ENCODE results near the gene CD79B. TPM values are rescaled to one million over a fixed set of nuclear protein-coding genes. Genes with fewer than 3 reads are reported as not detected.

Gene CD79B
- total and polyA plus RNA-seq, 2 of the 8 experiments (the other 6 are each of a cell fraction or from before 2014, with no cell fraction given): 1.5 to 3.9 TPM

DNA sequence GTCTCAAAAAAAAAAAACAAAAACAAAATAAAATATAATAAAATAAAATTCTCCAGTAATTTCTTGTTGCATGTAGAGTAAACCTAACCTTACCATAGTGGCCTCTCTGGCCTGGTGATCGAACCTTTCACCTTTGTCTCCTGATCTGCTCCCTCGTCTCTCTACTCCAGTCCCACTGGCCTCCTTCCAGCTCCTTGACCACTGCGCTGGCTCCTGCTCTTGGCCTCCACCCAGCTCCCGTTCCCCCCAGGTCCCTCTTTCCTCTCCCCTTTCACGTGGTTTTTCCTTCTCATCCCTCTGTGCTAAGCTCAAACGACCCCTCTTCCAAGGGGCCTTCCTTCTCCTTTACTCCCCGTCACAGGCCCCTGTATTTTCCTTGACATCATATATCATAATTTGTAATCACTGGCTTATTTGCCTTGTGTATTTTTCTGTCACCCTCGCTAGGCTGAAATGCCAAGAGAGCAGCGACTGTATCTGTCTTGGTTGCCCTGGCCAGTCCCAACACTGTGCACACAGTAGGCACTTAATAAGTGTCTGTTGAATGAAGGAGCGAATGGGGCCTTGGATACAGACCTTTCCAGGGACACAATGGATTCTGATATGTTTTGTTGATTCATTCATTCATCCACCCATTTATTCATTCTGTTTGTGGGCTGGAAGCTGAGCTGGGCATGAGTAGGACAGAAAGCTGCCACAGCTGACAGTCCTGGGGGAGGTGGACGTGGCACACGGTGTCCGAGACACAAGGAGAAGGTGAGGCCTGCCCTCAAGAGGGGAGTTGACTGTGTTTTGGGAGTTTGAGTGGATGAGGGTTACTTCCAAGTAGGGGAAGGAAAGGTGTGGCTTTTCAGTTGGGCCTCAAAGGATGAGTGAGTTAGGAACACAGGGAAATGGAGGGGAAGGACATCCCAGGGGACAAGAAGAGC is 46.4 kb upstream of the CD79B start (continued):
- no peak for TF ChIP-seq ASH2L (IDR thresholded peaks at IDR 0.05; ENCODE audit: low read length)
- TF ChIP-seq RAD21 (IDR thresholded peaks at IDR 0.05 in 1 of 2, conservative IDR thresholded peaks at IDR 0.05 in 1 of 2; ENCODE audit: low read depth in 2 of 2, low read length in 2 of 2): no peak
- TF ChIP-seq, protein P1, sequence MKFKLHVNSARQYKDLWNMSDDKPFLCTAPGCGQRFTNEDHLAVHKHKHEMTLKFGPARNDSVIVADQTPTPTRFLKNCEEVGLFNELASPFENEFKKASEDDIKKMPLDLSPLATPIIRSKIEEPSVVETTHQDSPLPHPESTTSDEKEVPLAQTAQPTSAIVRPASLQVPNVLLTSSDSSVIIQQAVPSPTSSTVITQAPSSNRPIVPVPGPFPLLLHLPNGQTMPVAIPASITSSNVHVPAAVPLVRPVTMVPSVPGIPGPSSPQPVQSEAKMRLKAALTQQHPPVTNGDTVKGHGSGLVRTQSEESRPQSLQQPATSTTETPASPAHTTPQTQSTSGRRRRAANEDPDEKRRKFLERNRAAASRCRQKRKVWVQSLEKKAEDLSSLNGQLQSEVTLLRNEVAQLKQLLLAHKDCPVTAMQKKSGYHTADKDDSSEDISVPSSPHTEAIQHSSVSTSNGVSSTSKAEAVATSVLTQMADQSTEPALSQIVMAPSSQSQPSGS (IDR thresholded peaks at IDR 0.05; ENCODE audit: low read length): no peak
- no peak for TF ChIP-seq CEBPB (IDR thresholded peaks at IDR 0.05; ENCODE audit: low read depth, low read length)
- no peak for TF ChIP-seq CREB1 (IDR thresholded peaks at IDR 0.05)
